BE2C (cell line): ENCODE measurements around the gene SLC22A23.

Source experiments
- DNase-seq: peaks from one replicate; pipeline ENCODE4 v3.0.0-alpha.2; 2020
- H3K27me3 ChIP-seq: fragments of 250-450 bp; sonication (Bioruptor Pico); 2 replicates; pipeline ENCODE4 v1.5.1; 2020; ENCODE audit warnings: mild to moderate bottlenecking
- H3K36me3 ChIP-seq: fragments of 250-450 bp; sonication (Bioruptor Pico); 2 replicates; pipeline ENCODE4 v1.5.1; 2020; ENCODE audit warnings: mild to moderate bottlenecking
- H3K4me1 ChIP-seq: fragments of 250-450 bp; sonication (Bioruptor Pico); 2 replicates; pipeline ENCODE4 v1.5.1; 2020
- H3K4me3 ChIP-seq: 2 replicates; pipeline ENCODE4 v1.5.1; 2011; ENCODE audit warnings: low read depth, low read length
- H3K9me3 ChIP-seq: fragments of 250-450 bp; sonication (Bioruptor Pico); 2 replicates; pipeline ENCODE4 v1.5.1; 2020
- TF ChIP-seq, protein P1 (sequence below): IDR thresholded peaks from 2 replicates; pipeline ENCODE4 v1.5.1; 2012; ENCODE audit warnings: mild to moderate bottlenecking, low read depth, low read length

SLC22A23 gene

DNA sequence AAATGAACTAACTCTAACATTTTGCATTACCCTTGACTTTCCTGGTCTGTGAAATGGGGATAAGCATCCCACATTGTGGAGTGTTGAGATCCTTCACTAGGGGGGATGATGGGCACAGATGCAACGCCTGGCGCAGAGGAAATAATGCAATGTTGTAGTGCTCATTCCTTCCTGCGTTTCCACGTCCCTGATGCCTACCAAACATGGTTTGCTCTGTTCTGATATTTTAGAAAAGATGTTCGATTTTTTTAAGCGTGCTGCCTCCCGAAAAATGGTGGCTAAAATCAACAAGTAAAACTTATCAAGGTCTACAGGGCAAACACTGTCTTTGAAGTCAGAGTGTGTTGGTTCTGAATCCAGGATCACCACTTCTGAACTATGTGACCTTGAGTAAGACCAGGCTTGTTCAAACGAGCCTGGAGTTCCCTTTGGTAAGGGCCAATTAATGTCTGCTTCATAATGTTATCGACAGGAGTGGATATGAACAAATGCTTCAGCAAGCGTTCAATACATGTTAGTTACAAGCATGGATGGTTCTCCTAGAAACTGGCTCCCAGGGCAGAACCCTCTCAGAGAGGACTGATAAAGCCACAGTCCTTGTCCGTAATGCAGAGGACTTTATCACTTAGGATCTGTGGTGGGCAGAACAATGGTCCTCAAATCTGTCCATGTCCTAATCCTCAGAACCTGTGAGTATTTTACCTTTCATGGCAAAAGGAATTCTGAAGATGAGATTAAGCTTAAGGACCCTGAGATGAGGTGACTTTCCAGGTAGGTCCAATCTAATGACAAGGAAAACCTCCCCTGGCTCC lies 44.7 kb downstream of the SLC22A23 start:
- Histone ChIP-seq H3K36me3 (no peaks in the 10 kb centered on the region), H3K27me3 (peaks cover 8% of the 10 kb centered on the region)
- TF ChIP-seq, protein P1, sequence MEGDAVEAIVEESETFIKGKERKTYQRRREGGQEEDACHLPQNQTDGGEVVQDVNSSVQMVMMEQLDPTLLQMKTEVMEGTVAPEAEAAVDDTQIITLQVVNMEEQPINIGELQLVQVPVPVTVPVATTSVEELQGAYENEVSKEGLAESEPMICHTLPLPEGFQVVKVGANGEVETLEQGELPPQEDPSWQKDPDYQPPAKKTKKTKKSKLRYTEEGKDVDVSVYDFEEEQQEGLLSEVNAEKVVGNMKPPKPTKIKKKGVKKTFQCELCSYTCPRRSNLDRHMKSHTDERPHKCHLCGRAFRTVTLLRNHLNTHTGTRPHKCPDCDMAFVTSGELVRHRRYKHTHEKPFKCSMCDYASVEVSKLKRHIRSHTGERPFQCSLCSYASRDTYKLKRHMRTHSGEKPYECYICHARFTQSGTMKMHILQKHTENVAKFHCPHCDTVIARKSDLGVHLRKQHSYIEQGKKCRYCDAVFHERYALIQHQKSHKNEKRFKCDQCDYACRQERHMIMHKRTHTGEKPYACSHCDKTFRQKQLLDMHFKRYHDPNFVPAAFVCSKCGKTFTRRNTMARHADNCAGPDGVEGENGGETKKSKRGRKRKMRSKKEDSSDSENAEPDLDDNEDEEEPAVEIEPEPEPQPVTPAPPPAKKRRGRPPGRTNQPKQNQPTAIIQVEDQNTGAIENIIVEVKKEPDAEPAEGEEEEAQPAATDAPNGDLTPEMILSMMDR = no peak

GRCh38 chr6:3410385-3411360 lies 46.2 kb downstream of the SLC22A23 start:
- 0 out of 2 replicates have a peak, but pooled peaks cover 6% of the 10 kb centered on the region for H3K27me3 ChIP-seq
- H3K4me1 ChIP-seq = no peaks in the 10 kb centered on the region
- no peak overlapping the region for H3K4me3 ChIP-seq
- no peaks in the 10 kb centered on the region for H3K36me3 ChIP-seq
- H3K9me3 ChIP-seq = no peaks in the 10 kb centered on the region
- TF ChIP-seq, protein P1 = peak; percentile 88
- DNase-seq = peak; percentile 81

More for the DNA sequence above, 44.7 kb downstream of the SLC22A23 start:
- H3K4me1 ChIP-seq = no peaks in the 10 kb centered on the region
- DNase-seq = no peak
- H3K4me3 ChIP-seq = no peak overlapping the region
- no peaks in the 10 kb centered on the region for H3K9me3 ChIP-seq

DNA sequence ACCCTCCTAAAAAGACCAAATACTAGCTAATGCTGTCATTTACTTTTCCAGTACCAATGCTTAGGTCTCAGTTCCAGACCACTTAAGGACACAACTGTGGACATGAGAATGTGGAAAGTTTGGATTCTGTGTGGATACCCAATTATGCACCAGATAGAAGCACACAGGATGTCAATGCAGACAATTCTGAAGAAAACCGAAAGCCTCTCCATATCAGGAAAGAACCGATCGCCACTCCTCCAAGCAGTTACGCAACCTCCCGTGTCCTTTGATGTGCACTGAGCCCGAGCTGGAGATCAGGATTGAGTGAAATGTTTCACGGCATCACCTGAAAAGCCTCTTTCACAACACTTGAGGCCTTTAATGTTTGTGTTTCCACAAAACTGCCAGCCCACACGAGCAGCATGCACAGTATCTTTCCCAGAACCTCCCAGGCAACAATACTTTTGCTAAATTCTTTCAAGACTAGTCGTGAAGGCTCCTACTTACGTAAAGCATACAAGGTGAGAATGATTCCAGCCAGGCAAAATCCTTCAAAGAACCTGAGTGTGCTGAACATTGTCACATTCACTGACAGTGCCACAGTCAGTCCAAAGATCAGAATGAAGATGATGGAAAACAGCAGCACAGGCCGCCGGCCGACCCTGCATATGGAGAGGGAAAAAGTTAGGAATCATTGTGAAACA lies 47.0 kb downstream of the SLC22A23 start:
- H3K27me3 ChIP-seq = 0 out of 2 replicates have a peak, but pooled peaks cover 6% of the 10 kb centered on the region
- TF ChIP-seq, protein P1 = no peak
- no peak for DNase-seq
- H3K9me3 ChIP-seq = no peaks in the 10 kb centered on the region
- no peaks in the 10 kb centered on the region for H3K36me3 ChIP-seq
- no peaks in the 10 kb centered on the region for H3K4me1 ChIP-seq
- H3K4me3 ChIP-seq = no peak overlapping the region

DNA sequence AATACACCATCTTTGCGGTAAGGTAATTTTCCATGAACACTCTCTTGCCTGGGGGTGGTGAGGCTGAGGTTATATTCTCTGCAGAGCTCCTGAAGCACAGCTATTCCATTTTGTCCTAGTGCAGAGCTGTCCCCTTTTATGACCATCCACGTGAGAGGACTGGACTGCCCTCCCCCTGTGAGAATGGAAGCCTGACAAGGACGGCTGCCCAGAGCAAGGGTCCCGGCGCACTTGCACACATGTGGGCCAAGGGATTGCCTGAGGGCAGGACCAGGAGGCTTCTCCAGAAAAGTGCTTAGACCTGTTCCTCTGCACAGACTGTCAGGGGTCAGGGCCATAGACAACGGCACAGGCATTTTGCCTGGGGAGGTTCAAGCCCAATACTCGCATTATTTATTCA lies 48.2 kb downstream of the SLC22A23 start:
- TF ChIP-seq, protein P1 = no peak
- Histone ChIP-seq H3K36me3 (no peaks in the 10 kb centered on the region), H3K4me1 (no peaks in the 10 kb centered on the region), H3K9me3 (no peaks in the 10 kb centered on the region), H3K4me3 (no peak overlapping the region), H3K27me3 (peaks cover 9% of the 10 kb centered on the region; the same call in 1 of the 2 replicates)
- DNase-seq = no peak

DNA sequence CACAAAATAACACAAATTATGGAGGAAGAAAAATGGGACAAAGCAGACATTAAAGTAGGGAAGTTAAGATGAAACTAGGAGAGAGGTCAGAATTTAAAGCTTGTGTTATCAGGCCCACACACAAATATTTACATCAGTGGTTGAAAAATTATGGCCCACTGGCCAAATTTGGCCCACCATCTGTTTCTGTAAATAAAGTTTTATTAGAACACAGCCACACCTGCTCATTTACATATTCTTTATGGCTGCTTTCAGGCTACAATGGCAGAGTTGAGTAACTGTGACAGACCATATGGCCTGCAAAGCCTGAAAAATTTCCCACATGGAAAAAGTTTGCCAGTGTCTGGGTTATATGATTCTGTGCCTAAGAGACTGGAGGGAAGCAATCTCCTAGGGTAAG lies 49.0 kb downstream of the SLC22A23 start:
- Histone ChIP-seq H3K4me3 (no peak overlapping the region), H3K9me3 (no peaks in the 10 kb centered on the region), H3K36me3 (no peaks in the 10 kb centered on the region), H3K4me1 (no peaks in the 10 kb centered on the region), H3K27me3 (peaks cover 9% of the 10 kb centered on the region; the same call in 1 of the 2 replicates)
- no peak for DNase-seq
- TF ChIP-seq, protein P1 = no peak
